Urothelium cell line (cell line): ENCODE data around the gene BCAS1.

Experiments
- DNase-seq: peaks from one replicate; pipeline ENCODE4 v3.0.0; 2011; ENCODE audit warnings: low spot score, mixed read lengths
- FAIRE-seq: peaks from 2 replicates; lab custom pipeline; 2011; peaks lifted over from hg19 to GRCh38; lab: Jason Lieb, UNC

The BCAS1 gene

GRCh38 chr20:54082100-54082499, 11.7 kb upstream of the BCAS1 start:
- FAIRE-seq: no peak
- DNase-seq: no peak

- DNase-seq: no peak
- no peak for FAIRE-seq
These were observed 9.3 kb upstream of the BCAS1 start for GRCh38 chr20:54079652-54080051.

DNA sequence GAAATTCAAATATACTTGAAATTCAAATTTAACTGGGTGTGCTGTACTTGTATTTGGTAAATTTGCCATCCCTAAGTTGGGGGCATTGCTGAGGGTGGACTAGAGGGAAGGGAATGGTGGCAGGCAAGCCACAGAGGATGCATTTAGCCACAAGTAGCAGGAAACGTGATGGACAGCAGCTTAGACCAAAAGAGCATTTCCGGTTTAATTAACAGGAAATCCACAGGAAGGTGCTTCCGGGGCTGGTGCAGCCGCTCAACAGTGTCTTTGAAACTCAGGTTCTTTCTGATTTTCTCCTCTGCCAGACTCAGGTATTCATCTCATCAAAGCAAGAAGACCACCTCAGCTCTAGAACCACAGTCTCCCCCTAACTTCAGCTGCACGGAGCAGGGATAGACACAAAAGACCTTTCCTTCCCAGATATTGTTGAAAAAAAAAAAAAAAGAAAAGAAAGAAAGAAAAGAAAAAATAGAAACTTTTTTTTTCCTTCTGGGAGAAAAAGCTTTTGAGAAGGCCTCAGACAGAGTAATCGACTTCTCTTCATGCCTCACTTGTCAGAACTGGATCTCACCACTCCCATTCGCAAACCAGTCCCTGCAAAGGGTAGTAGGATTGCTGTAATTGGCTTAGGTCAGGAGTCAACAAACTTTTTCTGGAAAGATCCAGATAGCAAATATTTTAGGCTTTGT, 8.0 kb upstream of the BCAS1 start:
- DNase-seq (no peak), FAIRE-seq (no peak)

- no peak for FAIRE-seq
- no peak for DNase-seq
These were observed 5.9 kb upstream of the BCAS1 start for GRCh38 chr20:54076259-54076658.

DNA sequence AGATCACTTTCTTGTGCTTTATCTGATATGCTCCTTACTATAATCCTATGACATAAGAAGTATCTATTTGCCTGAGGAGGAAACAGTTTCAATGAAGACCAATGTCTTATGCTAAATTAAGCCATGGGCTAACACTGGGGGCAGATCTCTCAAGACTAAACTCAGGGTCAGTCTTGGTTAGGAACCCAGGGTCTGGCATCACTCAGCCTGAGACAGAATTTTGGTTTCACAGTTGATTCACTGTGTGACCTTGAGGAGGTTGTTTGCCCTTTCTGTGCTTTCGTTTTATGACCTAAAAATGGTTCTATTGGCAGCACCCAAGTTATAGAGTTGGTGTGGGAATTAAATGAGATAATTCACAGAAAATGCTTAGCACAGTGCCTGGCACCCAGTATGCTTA, 4.9 kb upstream of the BCAS1 start:
- FAIRE-seq (no peak), DNase-seq (no peak)

DNA sequence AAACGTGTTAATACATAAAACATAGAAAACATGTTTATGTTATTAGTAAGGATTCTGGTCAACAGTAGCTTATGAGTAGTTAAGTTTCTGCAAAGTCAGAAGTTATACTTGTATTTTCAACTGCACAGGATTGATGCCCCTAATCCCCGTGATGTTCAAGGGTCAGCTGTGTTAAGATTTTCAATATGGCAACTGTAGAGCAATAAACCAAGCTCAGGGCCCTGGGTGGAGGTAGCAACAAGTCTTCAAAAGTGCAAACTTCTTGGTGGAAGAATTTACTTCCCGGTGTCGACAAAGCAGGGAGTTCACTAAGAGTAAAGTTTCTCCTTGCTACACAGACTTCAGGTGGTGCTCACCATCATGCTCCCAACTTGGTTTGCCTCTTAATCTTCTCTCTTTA, 4.1 kb upstream of the BCAS1 start:
- FAIRE-seq (no peak), DNase-seq (no peak)

GRCh38 chr20:54073288-54073687, 2.9 kb upstream of the BCAS1 start:
- FAIRE-seq: no peak
- DNase-seq: no peak

DNA sequence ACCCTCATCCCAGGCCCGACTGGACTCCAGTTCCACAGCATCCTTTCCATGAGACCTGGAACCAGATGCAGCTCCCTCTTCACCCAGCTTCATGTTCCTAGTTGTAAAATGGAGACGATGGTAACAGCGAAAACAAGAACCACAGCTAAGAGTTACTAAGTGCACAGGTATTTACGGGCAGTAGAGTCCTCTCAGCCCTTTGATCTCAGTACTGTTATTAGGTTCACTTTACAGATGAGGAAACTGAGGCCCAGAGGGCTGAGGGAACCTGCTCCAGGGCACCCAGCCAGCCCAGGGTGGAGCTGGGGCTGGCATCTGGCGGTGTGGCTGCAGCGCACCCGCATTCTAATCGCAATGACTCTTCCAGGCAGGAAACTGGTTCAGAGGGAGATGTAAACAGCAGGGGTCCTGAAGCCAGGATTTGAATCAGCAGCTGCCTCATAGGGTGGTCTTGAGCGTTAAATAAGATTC, 858 bp downstream of the BCAS1 start:
- FAIRE-seq (no peak), DNase-seq (no peak)

DNA sequence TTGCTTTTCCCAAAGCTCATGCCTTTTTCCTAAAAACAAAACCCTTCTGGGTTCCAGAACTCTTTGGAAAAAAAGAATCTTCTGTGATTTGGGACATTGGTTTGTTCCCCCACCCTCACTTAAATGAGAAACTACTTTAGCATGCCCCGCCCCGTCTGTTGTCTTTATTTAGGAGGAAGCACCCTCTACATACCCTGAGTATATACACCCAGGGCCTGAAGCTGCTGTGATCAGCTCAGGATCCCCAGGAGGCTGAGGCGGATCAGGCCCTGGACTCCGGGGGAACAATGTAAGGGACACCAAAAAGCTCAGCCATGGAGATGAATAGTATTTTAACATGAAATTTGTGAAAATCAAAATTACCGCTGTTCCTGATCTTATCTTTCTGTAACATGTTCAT, 1.4 kb downstream of the BCAS1 start:
- FAIRE-seq (no peak), DNase-seq (no peak)

DNA sequence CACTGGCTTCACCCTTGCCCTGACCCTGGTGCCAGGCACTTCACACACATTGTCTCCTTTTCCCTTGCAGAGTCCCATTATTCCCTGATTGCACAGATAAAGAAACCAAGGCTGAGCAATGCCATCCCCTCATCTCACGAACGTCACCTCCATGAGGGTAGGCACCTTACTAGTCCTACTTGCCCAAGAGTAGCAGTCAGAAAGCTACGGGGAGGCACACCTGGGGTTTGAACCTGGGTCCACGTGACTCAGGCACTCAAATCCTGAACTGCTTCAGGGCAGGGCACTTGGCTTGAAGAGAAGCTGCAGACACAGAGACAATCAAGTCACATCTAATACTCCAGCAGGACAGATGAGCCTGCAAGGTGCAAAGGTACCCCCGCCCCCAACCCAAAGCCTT, 1.9 kb downstream of the BCAS1 start:
- DNase-seq (no peak), FAIRE-seq (no peak)

DNA sequence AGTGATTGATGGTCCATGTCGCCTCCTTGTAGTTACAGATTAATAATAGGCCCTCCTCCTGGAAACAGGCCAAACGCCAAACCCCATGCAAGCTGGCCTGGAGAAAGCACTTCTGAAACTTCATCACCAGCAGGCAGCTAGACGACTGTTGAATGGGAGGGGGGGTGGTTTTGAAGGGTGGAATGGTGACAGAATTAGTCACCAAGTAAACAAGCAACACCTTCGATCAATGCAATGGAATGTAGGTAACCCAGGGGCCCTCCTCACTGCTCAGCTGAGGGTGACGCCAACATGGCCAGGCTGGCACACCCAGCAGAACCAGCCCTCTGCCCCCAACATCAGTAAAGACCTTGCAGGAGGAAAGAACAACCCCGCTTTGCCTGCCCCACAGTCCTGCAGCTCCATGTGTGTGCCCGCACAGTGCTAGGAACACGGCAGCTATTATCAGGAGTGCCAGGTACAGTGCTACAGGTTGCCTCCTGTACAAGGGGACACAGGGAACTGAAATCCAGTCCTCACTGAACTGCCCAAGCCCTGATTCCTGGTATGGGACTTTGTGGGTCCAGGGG, 2.7 kb downstream of the BCAS1 start:
- peak; percentile 98 for DNase-seq

GRCh38 chr20:54065601-54066038, 4.8 kb downstream of the BCAS1 start:
- FAIRE-seq: no peak
- no peak for DNase-seq

More for the DNA sequence above, 2.7 kb downstream of the BCAS1 start:
- FAIRE-seq: peak; percentile 91

- DNase-seq: no peak
- FAIRE-seq: no peak
These were observed 5.5 kb downstream of the BCAS1 start for GRCh38 chr20:54064939-54065338.

DNA sequence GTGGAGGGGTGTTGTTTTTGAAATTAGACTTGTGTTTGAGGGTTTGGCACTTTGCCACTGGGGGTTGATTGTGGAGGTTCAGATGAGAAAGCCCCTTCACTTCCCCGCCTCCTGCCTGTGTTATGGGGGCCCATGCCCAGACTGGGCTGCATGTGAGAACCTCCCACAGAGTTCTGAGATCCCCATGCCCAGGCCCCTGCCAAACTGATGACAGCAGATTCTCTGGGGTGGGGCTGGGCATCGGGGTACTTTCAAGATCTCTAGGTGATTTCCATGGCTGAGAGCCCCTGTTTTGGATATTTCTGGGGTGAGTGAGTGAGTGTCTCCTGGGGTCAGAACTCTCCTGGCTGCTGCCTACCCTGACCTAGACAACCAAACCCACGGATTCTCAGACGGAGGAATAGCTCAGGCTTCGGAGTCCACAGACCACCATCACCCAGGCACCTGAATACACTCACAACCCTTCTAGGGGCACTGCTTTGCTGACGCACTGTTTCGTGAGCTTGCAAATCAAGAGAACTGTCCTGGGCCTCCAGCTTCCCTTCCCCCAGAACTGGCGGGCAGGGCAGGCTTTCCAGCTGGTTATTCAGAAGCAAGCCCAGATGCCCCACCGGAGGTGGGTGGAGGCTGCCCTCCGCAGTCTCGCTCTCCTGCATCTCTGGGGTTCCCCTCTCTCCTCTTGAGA, 6.3 kb downstream of the BCAS1 start:
- no peak for DNase-seq
- no peak for FAIRE-seq

DNA sequence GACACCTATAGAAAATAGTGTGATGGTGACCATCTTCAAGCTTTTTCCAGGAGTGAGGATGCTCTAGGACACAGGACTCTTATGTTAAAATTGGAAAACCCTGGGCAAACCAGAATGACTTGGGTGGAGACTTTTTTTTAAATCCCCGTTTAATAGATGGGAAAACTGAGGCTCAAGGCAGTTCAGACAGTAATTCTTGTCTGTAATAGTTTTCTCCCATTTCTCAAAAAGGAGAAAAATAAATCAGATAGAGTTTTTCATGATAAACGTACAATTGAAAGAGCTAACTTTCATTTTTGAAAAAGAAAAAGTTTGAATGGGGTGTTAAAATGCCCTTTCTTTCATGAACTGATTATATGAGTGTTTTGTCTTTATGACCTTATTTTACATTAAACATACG, 6.8 kb downstream of the BCAS1 start:
- FAIRE-seq: no peak
- no peak for DNase-seq

- DNase-seq: peak; percentile 76
These were observed 7.5 kb downstream of the BCAS1 start for GRCh38 chr20:54062812-54063280.

GRCh38 chr20:54061101-54061881, 9.1 kb downstream of the BCAS1 start:
- peak; percentile 53 for DNase-seq
- peak; percentile 42 for FAIRE-seq

More at GRCh38 chr20:54062812-54063280, 7.5 kb downstream of the BCAS1 start:
- no peak for FAIRE-seq

GRCh38 chr20:54059691-54060364, 10.6 kb downstream of the BCAS1 start:
- FAIRE-seq (no peak), DNase-seq (no peak)

DNA sequence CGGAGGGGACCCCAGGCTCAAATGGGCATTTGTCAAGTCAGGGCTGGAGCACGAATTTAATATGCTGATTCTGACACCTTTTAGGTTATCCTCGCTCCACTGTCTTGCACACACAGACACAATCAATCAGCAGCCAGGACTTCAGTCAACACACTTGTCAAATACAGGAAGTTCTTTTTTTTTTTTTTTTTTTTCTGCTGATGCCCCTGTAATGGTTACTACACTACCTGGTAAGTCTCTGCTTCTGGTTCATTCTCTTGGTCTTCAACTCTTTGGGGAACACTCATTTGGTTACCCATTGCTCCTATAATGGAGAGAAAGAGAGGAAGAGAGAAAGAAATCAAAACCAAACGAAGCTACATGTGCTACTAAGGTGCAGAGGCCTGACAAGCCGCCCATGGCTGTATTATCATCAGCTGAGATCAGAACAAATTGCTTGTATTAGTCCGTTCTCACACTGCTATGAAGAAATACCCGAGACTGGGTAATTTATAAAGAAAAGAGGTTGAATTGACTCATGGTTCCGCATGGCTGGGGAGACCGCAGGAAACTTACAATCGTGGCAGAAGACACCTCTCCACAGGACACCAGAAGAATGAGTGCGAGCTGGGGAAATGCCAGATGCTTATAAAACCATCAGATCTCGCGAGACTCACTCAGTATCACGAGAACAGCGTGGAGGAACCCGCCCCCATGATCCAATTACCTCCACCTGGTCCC, 11.8 kb downstream of the BCAS1 start:
- no peak for FAIRE-seq
- DNase-seq: no peak
